HepG2 (cell line): ENCODE results near the gene SPDYE4. TPM values are rescaled to one million over a fixed set of nuclear protein-coding genes. Genes with fewer than 3 reads are reported as not detected.

Experiments
- ARHGAP35 ChIP-seq: sonication (generic); formaldehyde crosslinking; IDR thresholded peaks from 2 replicates; pipeline ENCODE4 v1.9.0; 2022; ENCODE audit warnings: mild to moderate bottlenecking, inconsistent platforms, moderate library complexity, missing genetic modification reagents, borderline replicate concordance
- ARNTL ChIP-seq: sonication (generic); formaldehyde crosslinking; IDR thresholded peaks from 2 replicates; pipeline ENCODE4 v1.4.0; 2020; ENCODE audit warnings: mild to moderate bottlenecking, missing genetic modification reagents
- DZIP1 ChIP-seq: sonication (generic); formaldehyde crosslinking; IDR thresholded peaks from 2 replicates; pipeline ENCODE4 v1.5.0; 2020; ENCODE audit warnings: mild to moderate bottlenecking, missing genetic modification reagents
- FOXP4 ChIP-seq: sonication (generic); formaldehyde crosslinking; IDR thresholded peaks from 2 replicates; pipeline ENCODE4 v1.4.0; 2020; ENCODE audit warnings: missing genetic modification reagents
- GABPA ChIP-seq, 2 experiments: IDR thresholded peaks; 2 replicates each; pipeline ENCODE4 v1.6.1; 2011 to 2016; ENCODE audit warnings: low read depth in 2 of 2, low read length in 1 of 2, missing biosample characterization in 1 of 2, missing genetic modification characterization in 1 of 2
- KAT7 ChIP-seq: IDR thresholded peaks from 2 replicates; pipeline ENCODE4 v1.6.1; 2018; ENCODE audit warnings: borderline replicate concordance, missing compliant biosample characterization
- NFIC ChIP-seq: IDR thresholded peaks from 2 replicates; pipeline ENCODE4 v1.6.1; 2012; ENCODE audit warnings: mild to moderate bottlenecking, low read length, inconsistent platforms
- PHF8 ChIP-seq: sonication (generic); formaldehyde crosslinking; IDR thresholded peaks from 2 replicates; pipeline ENCODE4 v1.5.0; 2020; ENCODE audit warnings: missing genetic modification reagents
- PRDM10 ChIP-seq: sonication (generic); formaldehyde crosslinking; IDR thresholded peaks from 2 replicates; pipeline ENCODE4 v1.4.0; 2020; ENCODE audit warnings: low read depth, missing genetic modification reagents
- polyA plus RNA-seq, 8 experiments: library from polyadenylated mRNA; depleted of rRNA in 3 of 8; stranded (reverse) in 7 of 8; unstranded in 1 of 8; fragments of >200 nt; fragmentation: Illumina TruSeq in 4 of 8; extraction: Trizol in 4 of 8; gene quantifications; 2 replicates each; pipeline versions ENCODE4 v1.2.1 to v1.2.3, GENCODE V29; 2011 to 2016; ENCODE audit warnings: low read depth in 4 of 8, missing spikeins in 1 of 8, mixed read lengths in 1 of 8; ENCODE audit not compliant: insufficient read depth in 1 of 8
- total RNA-seq, 5 experiments: library from RNA; depleted of rRNA; stranded (reverse); fragments of >200 nt; fragmentation: Illumina TruSeq; extraction: Trizol; gene quantifications; 2 replicates each; pipeline ENCODE4 v1.2.3, GENCODE V29; 2016; ENCODE audit warnings: low read depth in 1 of 5
- TF ChIP-seq, protein P1 (sequence below): sonication (generic); formaldehyde crosslinking; IDR thresholded peaks from 2 replicates; pipeline ENCODE4 v1.5.1; 2020; ENCODE audit warnings: missing genetic modification reagents, mild to moderate bottlenecking, borderline replicate concordance
- TF ChIP-seq, protein P2 (sequence below): sonication (generic); formaldehyde crosslinking; IDR thresholded peaks from 2 replicates; pipeline ENCODE4 v1.4.0; 2020; ENCODE audit warnings: missing genetic modification reagents, borderline replicate concordance

The SPDYE4 gene
- total and polyA plus RNA-seq, 2 of the 13 experiments (the other 11 are each of a cell fraction or from before 2014, with no cell fraction given), result not detected

- no peak for TF ChIP-seq PRDM10
- TF ChIP-seq ARHGAP35, result no peak
- TF ChIP-seq, protein P1, sequence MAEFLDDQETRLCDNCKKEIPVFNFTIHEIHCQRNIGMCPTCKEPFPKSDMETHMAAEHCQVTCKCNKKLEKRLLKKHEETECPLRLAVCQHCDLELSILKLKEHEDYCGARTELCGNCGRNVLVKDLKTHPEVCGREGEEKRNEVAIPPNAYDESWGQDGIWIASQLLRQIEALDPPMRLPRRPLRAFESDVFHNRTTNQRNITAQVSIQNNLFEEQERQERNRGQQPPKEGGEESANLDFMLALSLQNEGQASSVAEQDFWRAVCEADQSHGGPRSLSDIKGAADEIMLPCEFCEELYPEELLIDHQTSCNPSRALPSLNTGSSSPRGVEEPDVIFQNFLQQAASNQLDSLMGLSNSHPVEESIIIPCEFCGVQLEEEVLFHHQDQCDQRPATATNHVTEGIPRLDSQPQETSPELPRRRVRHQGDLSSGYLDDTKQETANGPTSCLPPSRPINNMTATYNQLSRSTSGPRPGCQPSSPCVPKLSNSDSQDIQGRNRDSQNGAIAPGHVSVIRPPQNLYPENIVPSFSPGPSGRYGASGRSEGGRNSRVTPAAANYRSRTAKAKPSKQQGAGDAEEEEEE (CRISPR knock-in tag), result no peak
- 0 out of 2 replicates have a peak, but pooled peaks have one; percentile 26 for TF ChIP-seq KAT7 (CRISPR knock-in tag)
- TF ChIP-seq, protein P2, sequence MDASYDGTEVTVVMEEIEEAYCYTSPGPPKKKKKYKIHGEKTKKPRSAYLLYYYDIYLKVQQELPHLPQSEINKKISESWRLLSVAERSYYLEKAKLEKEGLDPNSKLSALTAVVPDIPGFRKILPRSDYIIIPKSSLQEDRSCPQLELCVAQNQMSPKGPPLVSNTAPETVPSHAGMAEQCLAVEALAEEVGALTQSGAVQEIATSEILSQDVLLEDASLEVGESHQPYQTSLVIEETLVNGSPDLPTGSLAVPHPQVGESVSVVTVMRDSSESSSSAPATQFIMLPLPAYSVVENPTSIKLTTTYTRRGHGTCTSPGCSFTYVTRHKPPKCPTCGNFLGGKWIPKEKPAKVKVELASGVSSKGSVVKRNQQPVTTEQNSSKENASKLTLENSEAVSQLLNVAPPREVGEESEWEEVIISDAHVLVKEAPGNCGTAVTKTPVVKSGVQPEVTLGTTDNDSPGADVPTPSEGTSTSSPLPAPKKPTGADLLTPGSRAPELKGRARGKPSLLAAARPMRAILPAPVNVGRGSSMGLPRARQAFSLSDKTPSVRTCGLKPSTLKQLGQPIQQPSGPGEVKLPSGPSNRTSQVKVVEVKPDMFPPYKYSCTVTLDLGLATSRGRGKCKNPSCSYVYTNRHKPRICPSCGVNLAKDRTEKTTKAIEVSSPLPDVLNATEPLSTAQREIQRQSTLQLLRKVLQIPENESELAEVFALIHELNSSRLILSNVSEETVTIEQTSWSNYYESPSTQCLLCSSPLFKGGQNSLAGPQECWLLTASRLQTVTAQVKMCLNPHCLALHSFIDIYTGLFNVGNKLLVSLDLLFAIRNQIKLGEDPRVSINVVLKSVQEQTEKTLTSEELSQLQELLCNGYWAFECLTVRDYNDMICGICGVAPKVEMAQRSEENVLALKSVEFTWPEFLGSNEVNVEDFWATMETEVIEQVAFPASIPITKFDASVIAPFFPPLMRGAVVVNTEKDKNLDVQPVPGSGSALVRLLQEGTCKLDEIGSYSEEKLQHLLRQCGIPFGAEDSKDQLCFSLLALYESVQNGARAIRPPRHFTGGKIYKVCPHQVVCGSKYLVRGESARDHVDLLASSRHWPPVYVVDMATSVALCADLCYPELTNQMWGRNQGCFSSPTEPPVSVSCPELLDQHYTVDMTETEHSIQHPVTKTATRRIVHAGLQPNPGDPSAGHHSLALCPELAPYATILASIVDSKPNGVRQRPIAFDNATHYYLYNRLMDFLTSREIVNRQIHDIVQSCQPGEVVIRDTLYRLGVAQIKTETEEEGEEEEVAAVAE (CRISPR knock-in tag), result no peak
- no peak for TF ChIP-seq DZIP1 (CRISPR knock-in tag)
- TF ChIP-seq GABPA (IDR thresholded peaks at IDR 0.05; ENCODE audit: low read depth, low read length), result no peak
- peak; percentile 36; the same call in 1 of the 2 replicates for TF ChIP-seq GABPA (CRISPR knock-in tag; IDR thresholded peaks at IDR 0.05; ENCODE audit: low read depth)
- TF ChIP-seq NFIC, result no peak
- TF ChIP-seq FOXP4 (CRISPR knock-in tag), result peak; percentile 40; the same call in 1 of the 2 replicates
- TF ChIP-seq PHF8, result peak; percentile 34; the same call in 1 of the 2 replicates
- no peak for TF ChIP-seq ARNTL (CRISPR knock-in tag)
These were observed 12.5 kb downstream of the SPDYE4 start (continued) for GRCh38 chr17:8745586-8746500.
